ENCODE data around the gene TENT5D.

TENT5D gene

GRCh38 chrX:80471582-80471981 lies 51.3 kb downstream of the TENT5D start:
- H3K79me2 ChIP-seq (ENCODE audit: low read length): no peaks in the 10 kb centered on the region
- H3K36me3 ChIP-seq (replicated peaks; ENCODE audit: insufficient read depth, low read length): no peaks in the 10 kb centered on the region
- H3K27me3 ChIP-seq (replicated peaks; ENCODE audit: insufficient read depth, low read length): no peaks in the 10 kb centered on the region
- no peak overlapping the region for H2AFZ ChIP-seq (ENCODE audit: low read length)
- no peak for DNase-seq
- H3K4me1 ChIP-seq (ENCODE audit: low read length): no peaks in the 10 kb centered on the region
- H3K4me3 ChIP-seq (ENCODE audit: low read length): no peak overlapping the region
- no peaks in the 10 kb centered on the region for H3F3A ChIP-seq (ENCODE audit: insufficient read depth, low read length)
- TF ChIP-seq EZH2phosphoT487 (IDR thresholded peaks at IDR 0.05; ENCODE audit: low read length): no peak
- no peak for TF ChIP-seq EZH2 (optimal IDR thresholded peaks at IDR 0.05; ENCODE audit: low read depth, low read length)
- no peak for TF ChIP-seq CTCF (IDR thresholded peaks at IDR 0.05; ENCODE audit: low read length)
- H3K9ac ChIP-seq (ENCODE audit: low read length): no peak overlapping the region
- H4K20me1 ChIP-seq (ENCODE audit: insufficient read depth, low read length): no peaks in the 10 kb centered on the region
- H3K9me3 ChIP-seq (replicated peaks; ENCODE audit: insufficient read depth, low read length): no peaks in the 10 kb centered on the region
- H3K9me2 ChIP-seq (replicated peaks; ENCODE audit: insufficient read depth, low read length): no peaks in the 10 kb centered on the region
- no peak overlapping the region for H3K4me2 ChIP-seq (ENCODE audit: low read depth, low read length)
- H3K27ac ChIP-seq (ENCODE audit: low read length): no peak overlapping the region

GRCh38 chrX:80485543-80485942 lies 65.3 kb downstream of the TENT5D start:
- no peaks in the 10 kb centered on the region for H3K79me2 ChIP-seq (ENCODE audit: low read length)
- no peaks in the 10 kb centered on the region for H4K20me1 ChIP-seq (ENCODE audit: insufficient read depth, low read length)
- TF ChIP-seq CTCF (IDR thresholded peaks at IDR 0.05; ENCODE audit: low read length) (no peak), EZH2 (optimal IDR thresholded peaks at IDR 0.05; ENCODE audit: low read depth, low read length) (no peak), EZH2phosphoT487 (IDR thresholded peaks at IDR 0.05; ENCODE audit: low read length) (no peak)
- H3K27ac ChIP-seq (ENCODE audit: low read length): no peak overlapping the region
- no peak overlapping the region for H3K4me2 ChIP-seq (ENCODE audit: low read depth, low read length)
- H3K4me3 ChIP-seq (ENCODE audit: low read length): no peak overlapping the region
- H3K9me3 ChIP-seq (replicated peaks; ENCODE audit: insufficient read depth, low read length): no peaks in the 10 kb centered on the region
- H3K4me1 ChIP-seq (ENCODE audit: low read length): no peaks in the 10 kb centered on the region
- no peak overlapping the region for H2AFZ ChIP-seq (ENCODE audit: low read length)
- no peaks in the 10 kb centered on the region for H3F3A ChIP-seq (ENCODE audit: insufficient read depth, low read length)
- DNase-seq: no peak
- no peaks in the 10 kb centered on the region for H3K9me2 ChIP-seq (replicated peaks; ENCODE audit: insufficient read depth, low read length)
- no peaks in the 10 kb centered on the region for H3K27me3 ChIP-seq (replicated peaks; ENCODE audit: insufficient read depth, low read length)
- H3K9ac ChIP-seq (ENCODE audit: low read length): no peak overlapping the region
- no peaks in the 10 kb centered on the region for H3K36me3 ChIP-seq (replicated peaks; ENCODE audit: insufficient read depth, low read length)

- Histone ChIP-seq H3K4me3 (ENCODE audit: low read length) (no peak overlapping the region), H3K4me2 (ENCODE audit: low read depth, low read length) (no peak overlapping the region), H3K27ac (ENCODE audit: low read length) (no peak overlapping the region), H3F3A (ENCODE audit: insufficient read depth, low read length) (no peaks in the 10 kb centered on the region), H3K4me1 (ENCODE audit: low read length) (no peaks in the 10 kb centered on the region), H3K9me2 (replicated peaks; ENCODE audit: insufficient read depth, low read length) (no peaks in the 10 kb centered on the region), H4K20me1 (ENCODE audit: insufficient read depth, low read length) (no peaks in the 10 kb centered on the region), H3K9ac (ENCODE audit: low read length) (no peak overlapping the region), H2AFZ (ENCODE audit: low read length) (no peak overlapping the region), H3K36me3 (replicated peaks; ENCODE audit: insufficient read depth, low read length) (no peaks in the 10 kb centered on the region), H3K9me3 (replicated peaks; ENCODE audit: insufficient read depth, low read length) (no peaks in the 10 kb centered on the region), H3K79me2 (ENCODE audit: low read length) (no peaks in the 10 kb centered on the region), H3K27me3 (replicated peaks; ENCODE audit: insufficient read depth, low read length) (no peaks in the 10 kb centered on the region)
- TF ChIP-seq EZH2 (optimal IDR thresholded peaks at IDR 0.05; ENCODE audit: low read depth, low read length) (no peak), CTCF (IDR thresholded peaks at IDR 0.05; ENCODE audit: low read length) (no peak), EZH2phosphoT487 (IDR thresholded peaks at IDR 0.05; ENCODE audit: low read length) (no peak)
- DNase-seq: no peak
Measured at GRCh38 chrX:80486299-80486698, 66.1 kb downstream of the TENT5D start.

Measured in MM.1S (cell line).